Brain microvascular endothelial cell (primary cell): ENCODE measurements around the gene GRID1.

Experiments
- DNase-seq: peaks from one replicate; pipeline ENCODE4 v3.0.0-alpha.2; 2020
- H3K27ac ChIP-seq: fragments of 250-450 bp; sonication (Bioruptor Pico); 2 replicates; pipeline ENCODE4 v1.5.1; 2020; ENCODE audit warnings: mild to moderate bottlenecking, moderate library complexity
- H3K27me3 ChIP-seq: fragments of 250-450 bp; sonication (Bioruptor Pico); replicated peaks from 2 replicates; pipeline ENCODE4 v1.5.1; 2020; ENCODE audit warnings: mild to moderate bottlenecking
- H3K36me3 ChIP-seq: fragments of 250-450 bp; sonication (Bioruptor Pico); replicated peaks from 2 replicates; pipeline ENCODE4 v1.5.1; 2020; ENCODE audit warnings: mild to moderate bottlenecking
- H3K4me3 ChIP-seq: 2 replicates; pipeline ENCODE4 v1.5.1; 2011; ENCODE audit warnings: low read depth, mild to moderate bottlenecking, control low read depth, low read length, moderate library complexity
- CTCF ChIP-seq: IDR thresholded peaks from 2 replicates; pipeline ENCODE4 v1.5.1; 2011; ENCODE audit warnings: low read depth, mild to moderate bottlenecking, moderate library complexity, low read length, control low read depth, inconsistent platforms; ENCODE audit errors: missing control alignments
- in situ Hi-C: cut with HindIII; loops from 2 replicates; pipeline ENCODE4 v1.10.0; 2017; ENCODE audit warnings: low sequenced_read_pairs, low pct_ligation_motif_present

Gene GRID1

GRCh38 chr10:86056672-86057071 is 309.9 kb downstream of the GRID1 start:
- in situ Hi-C loops, result no loop called here
- no peak for DNase-seq

GRCh38 chr10:86055928-86056327 is 310.7 kb downstream of the GRID1 start:
- Histone ChIP-seq H3K27me3 (no peaks in the 10 kb centered on the region), H3K36me3 (no peaks in the 10 kb centered on the region), H3K4me3 (no peak overlapping the region), H3K27ac (no peak overlapping the region)
- in situ Hi-C loops, result no loop called here
- no peak for TF ChIP-seq CTCF
- no peak for DNase-seq

More at GRCh38 chr10:86056672-86057071, 309.9 kb downstream of the GRID1 start:
- TF ChIP-seq CTCF, result no peak
- no peaks in the 10 kb centered on the region for H3K27me3 ChIP-seq
- no peak overlapping the region for H3K4me3 ChIP-seq
- H3K27ac ChIP-seq, result no peak overlapping the region
- H3K36me3 ChIP-seq, result no peaks in the 10 kb centered on the region

- in situ Hi-C loops, result no loop called here
- no peak for TF ChIP-seq CTCF
- no peaks in the 10 kb centered on the region for H3K27me3 ChIP-seq
- no peaks in the 10 kb centered on the region for H3K36me3 ChIP-seq
- no peak overlapping the region for H3K4me3 ChIP-seq
- no peak overlapping the region for H3K27ac ChIP-seq
- DNase-seq, result no peak
Observed at GRCh38 chr10:86053675-86054074, 312.9 kb downstream of the GRID1 start.

- H3K4me3 ChIP-seq, result no peak overlapping the region
- no peak for DNase-seq
- no peaks in the 10 kb centered on the region for H3K27me3 ChIP-seq
- in situ Hi-C loops, result no loop called here
- no peak overlapping the region for H3K27ac ChIP-seq
- H3K36me3 ChIP-seq, result no peaks in the 10 kb centered on the region
- no peak for TF ChIP-seq CTCF
Observed at GRCh38 chr10:86051586-86051985, 315.0 kb downstream of the GRID1 start.

- Histone ChIP-seq H3K27ac (no peak overlapping the region), H3K36me3 (no peaks in the 10 kb centered on the region), H3K4me3 (no peak overlapping the region), H3K27me3 (no peaks in the 10 kb centered on the region)
- in situ Hi-C loops, result no loop called here
- no peak for TF ChIP-seq CTCF
- no peak for DNase-seq
Observed at GRCh38 chr10:86049442-86049841, 317.2 kb downstream of the GRID1 start.

GRCh38 chr10:86048973-86049372 is 317.6 kb downstream of the GRID1 start:
- Histone ChIP-seq H3K4me3 (no peak overlapping the region), H3K36me3 (no peaks in the 10 kb centered on the region), H3K27me3 (no peaks in the 10 kb centered on the region), H3K27ac (no peak overlapping the region)
- TF ChIP-seq CTCF, result no peak
- no peak for DNase-seq
- in situ Hi-C loops, result no loop called here
